Muscle layer of colon (tissue), 2 donors: ENCODE measurements around the gene TRAPPC14.
"Not testable (repeated sequence)": the region's sequence is repeated elsewhere in the genome, so short reads cannot be mapped to it uniquely, and the experiment has no call there.

ENCODE experiments used
- H3K27ac ChIP-seq: one replicate; pipeline ENCODE4 v1.7.0; 2013; ENCODE audit warnings: low read depth, mild to moderate bottlenecking, low read length, moderate library complexity
- H3K27me3 ChIP-seq, 2 donors: one replicate each; pipeline ENCODE4 v1.7.0; 2013; ENCODE audit warnings: low read length in 2 of 2, mild to moderate bottlenecking in 2 of 2; ENCODE audit not compliant: insufficient read depth in 2 of 2, control insufficient read depth in 1 of 2
- H3K36me3 ChIP-seq: one replicate; pipeline ENCODE4 v1.7.0; 2013; ENCODE audit warnings: mild to moderate bottlenecking, low read length; ENCODE audit not compliant: insufficient read depth
- H3K4me1 ChIP-seq: one replicate; pipeline ENCODE4 v1.7.0; 2013; ENCODE audit warnings: mild to moderate bottlenecking, low read length; ENCODE audit not compliant: insufficient read depth
- H3K4me3 ChIP-seq, 2 donors: one replicate each; pipeline ENCODE4 v1.7.0; 2013; ENCODE audit warnings: low read length in 2 of 2, low read depth in 1 of 2, mild to moderate bottlenecking in 1 of 2, moderate library complexity in 1 of 2
- H3K9ac ChIP-seq: one replicate; pipeline ENCODE4 v1.7.0; 2013; ENCODE audit warnings: low read length
- H3K9me3 ChIP-seq: one replicate; pipeline ENCODE4 v1.7.0; 2013; ENCODE audit warnings: mild to moderate bottlenecking, low read length
- donor health status: abdominal sarcoma.
- donor health status: Adenocarcinoma of cecum.

TRAPPC14 gene, protein sequence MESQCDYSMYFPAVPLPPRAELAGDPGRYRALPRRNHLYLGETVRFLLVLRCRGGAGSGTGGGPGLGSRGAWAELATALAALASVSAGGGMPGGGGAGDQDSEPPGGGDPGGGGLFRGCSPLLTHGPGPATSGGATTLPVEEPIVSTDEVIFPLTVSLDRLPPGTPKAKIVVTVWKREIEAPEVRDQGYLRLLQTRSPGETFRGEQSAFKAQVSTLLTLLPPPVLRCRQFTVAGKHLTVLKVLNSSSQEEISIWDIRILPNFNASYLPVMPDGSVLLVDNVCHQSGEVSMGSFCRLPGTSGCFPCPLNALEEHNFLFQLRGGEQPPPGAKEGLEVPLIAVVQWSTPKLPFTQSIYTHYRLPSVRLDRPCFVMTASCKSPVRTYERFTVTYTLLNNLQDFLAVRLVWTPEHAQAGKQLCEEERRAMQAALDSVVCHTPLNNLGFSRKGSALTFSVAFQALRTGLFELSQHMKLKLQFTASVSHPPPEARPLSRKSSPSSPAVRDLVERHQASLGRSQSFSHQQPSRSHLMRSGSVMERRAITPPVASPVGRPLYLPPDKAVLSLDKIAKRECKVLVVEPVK

DNA sequence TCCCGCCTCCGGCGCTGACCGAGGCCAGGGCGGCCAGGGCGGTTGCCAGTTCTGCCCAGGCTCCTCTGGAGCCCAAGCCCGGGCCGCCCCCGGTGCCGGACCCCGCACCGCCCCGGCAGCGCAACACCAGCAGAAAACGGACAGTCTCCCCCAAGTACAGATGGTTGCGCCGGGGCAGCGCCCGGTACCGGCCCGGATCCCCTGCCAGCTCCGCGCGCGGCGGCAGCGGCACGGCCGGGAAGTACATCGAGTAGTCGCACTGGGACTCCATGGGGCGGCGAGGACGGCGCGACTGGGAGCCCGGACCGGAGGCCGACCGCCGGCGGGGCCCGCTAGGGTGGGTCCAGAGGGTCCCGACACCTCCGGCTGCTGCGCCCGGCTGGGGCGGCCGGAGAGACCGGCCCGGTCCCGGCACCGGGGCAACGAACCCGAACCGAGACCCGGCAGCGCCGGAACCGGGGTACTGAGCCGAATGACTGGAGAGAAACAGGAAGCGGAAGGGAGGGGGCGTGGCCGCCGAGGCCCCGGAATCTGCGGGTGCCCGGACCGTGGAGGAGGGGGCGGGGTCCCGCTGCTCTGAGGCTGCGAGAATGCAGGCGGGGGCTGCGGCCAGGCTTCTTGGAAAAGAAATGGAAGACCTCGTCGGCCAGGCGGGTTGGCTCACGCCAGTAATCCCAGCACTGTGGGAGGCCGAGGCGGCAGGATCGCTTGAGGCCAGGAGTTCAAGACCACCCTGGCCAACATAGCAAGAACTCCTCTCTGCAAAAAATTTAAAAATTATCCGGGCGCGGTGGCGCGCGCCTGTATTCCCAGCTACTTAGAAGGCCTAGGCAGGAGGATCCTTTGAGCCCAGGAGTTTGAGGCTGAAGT lies at the start of gene TRAPPC14:
TSS of gene TRAPPC14 (minus strand) at position 495 of the 870 bp plus-strand sequence. CDS start at position 271, 224 bp downstream.
- peaks cover 24% of the 10 kb centered on the region for H3K36me3 ChIP-seq
- H3K27me3 ChIP-seq: no peaks in the 10 kb centered on the region
- H3K9me3 ChIP-seq: no peaks in the 10 kb centered on the region
- peak within 1 kb of the TSS; percentile 56 for H3K9ac ChIP-seq
- H3K27ac ChIP-seq: peak within 1 kb of the TSS; percentile 82
- peaks cover 11% of the 10 kb centered on the region for H3K4me1 ChIP-seq
- H3K4me3 ChIP-seq: peak within 1 kb of the TSS; percentile 71 to 91

DNA sequence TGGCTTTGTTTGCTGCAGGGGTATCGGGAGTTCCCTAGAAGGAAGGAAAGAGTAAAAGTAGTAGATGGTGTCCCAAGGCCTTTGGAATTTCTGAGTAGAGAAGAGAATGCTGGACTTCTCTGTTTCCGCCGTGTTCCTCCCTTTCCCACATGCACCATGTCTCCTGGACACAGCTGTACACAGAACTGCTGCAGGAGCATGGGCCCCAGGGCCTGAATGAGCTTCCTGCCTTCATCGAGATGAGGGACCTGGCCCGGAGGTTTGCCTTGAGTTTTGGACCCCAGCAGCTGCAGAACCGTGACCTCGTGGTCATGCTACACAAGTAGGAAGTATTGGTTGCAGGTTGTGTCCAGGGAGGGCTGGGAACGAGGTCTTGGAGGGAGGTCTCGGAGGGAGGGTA lies 45.9 kb upstream of the TRAPPC14 start:
- Histone ChIP-seq H3K4me3 (no peak overlapping the region), H3K9me3 (no peaks in the 10 kb centered on the region), H3K4me1 (no peaks in the 10 kb centered on the region), H3K36me3 (no peaks in the 10 kb centered on the region), H3K9ac (no peak overlapping the region), H3K27ac (no peak overlapping the region), H3K27me3 (no peaks in the 10 kb centered on the region)

DNA sequence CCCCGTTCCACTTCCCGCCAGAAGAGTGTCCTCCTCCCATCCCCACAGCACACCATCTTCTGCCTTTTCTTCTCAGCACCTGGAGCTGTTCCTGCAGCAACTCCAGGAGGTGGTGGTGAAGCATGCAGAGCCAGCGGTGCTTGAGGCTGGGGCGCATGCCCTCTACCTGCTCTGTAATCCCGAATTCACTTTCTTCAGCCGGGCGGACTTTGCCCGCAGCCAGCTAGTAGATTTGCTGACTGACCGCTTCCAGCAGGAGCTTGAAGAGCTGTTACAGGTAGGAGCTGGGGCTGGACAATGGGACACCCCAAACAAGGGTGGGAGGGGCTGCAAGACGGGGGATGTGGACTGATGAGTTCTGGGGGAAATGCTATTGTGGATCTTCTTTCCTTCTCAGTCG lies 42.2 kb upstream of the TRAPPC14 start:
- H3K27me3 ChIP-seq: no peaks in the 10 kb centered on the region
- no peaks in the 10 kb centered on the region for H3K9me3 ChIP-seq
- no peak overlapping the region for H3K4me3 ChIP-seq
- H3K36me3 ChIP-seq: no peaks in the 10 kb centered on the region
- H3K9ac ChIP-seq: no peak overlapping the region
- no peaks in the 10 kb centered on the region for H3K4me1 ChIP-seq
- H3K27ac ChIP-seq: no peak overlapping the region

DNA sequence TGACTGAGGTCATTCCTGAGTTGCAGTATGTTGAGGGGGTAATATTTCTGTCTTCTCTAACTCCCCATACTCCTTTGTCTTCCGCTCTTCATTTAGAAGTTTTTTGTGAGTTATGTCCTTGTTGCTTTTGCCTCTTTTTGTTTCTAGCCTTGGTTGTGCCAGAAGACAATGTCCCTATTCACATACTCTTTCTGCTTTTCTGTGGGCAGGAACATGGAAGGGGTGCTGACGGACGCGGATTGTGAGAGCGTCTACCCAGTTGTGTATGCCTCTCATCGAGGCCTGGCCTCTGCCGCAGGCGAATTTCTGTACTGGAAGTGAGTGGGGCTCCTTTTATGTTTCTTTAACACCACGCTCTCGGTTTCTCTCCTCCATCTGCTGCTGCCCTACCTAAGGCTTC lies 39.7 kb upstream of the TRAPPC14 start:
- no peaks in the 10 kb centered on the region for H3K4me1 ChIP-seq
- H3K27ac ChIP-seq: no peak overlapping the region
- no peaks in the 10 kb centered on the region for H3K27me3 ChIP-seq
- no peaks in the 10 kb centered on the region for H3K9me3 ChIP-seq
- no peak overlapping the region for H3K4me3 ChIP-seq
- H3K9ac ChIP-seq: no peak overlapping the region
- H3K36me3 ChIP-seq: no peaks in the 10 kb centered on the region

DNA sequence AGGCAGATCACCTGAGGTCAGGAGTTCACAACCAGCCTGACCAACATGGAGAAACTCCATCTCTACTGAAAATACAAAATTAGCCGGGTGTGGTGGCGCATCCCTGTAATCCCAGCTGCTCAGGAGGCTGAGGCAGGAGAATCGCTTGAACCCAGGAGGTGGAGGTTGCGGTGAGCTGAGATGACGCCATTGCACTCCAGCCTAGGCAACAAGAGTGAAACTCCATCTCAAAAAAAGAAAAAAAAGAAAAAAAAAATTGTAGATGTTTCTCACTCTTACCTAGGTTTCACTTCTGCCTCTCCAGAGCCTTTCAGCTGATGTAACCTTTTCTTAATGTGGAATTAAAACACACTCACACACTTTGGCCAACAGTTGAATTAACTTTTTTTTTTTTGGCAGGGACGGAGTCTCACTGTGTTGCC lies 37.4 kb upstream of the TRAPPC14 start:
- H3K9ac ChIP-seq, H3K4me3 ChIP-seq, H3K4me1 ChIP-seq, H3K27me3 ChIP-seq, H3K27ac ChIP-seq, H3K9me3 ChIP-seq, H3K36me3 ChIP-seq: not testable (repeated sequence)

DNA sequence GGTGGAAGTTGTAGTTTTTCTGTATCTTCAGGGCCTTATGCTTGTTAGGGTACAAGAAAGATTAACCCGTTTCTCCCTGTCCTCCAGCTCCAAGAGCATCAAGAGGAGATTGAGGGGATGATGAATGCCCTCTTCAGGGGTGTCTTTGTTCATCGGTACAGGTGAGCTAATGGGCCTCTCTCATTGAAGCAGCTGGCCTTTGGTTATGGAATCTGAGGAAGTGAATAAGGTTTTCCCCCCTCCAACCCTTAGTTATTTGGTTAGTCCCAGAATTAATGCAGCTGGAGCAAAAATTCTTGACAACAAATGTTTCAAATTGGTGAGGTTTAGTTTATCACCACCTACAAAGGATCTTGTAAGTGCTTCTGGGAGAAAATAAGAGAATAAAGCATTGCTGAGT lies 36.7 kb upstream of the TRAPPC14 start:
- Histone ChIP-seq H3K27me3 (no peaks in the 10 kb centered on the region), H3K4me3 (no peak overlapping the region), H3K9me3 (no peaks in the 10 kb centered on the region), H3K4me1 (no peaks in the 10 kb centered on the region), H3K36me3 (no peaks in the 10 kb centered on the region), H3K9ac (no peak overlapping the region), H3K27ac (no peak overlapping the region)

DNA sequence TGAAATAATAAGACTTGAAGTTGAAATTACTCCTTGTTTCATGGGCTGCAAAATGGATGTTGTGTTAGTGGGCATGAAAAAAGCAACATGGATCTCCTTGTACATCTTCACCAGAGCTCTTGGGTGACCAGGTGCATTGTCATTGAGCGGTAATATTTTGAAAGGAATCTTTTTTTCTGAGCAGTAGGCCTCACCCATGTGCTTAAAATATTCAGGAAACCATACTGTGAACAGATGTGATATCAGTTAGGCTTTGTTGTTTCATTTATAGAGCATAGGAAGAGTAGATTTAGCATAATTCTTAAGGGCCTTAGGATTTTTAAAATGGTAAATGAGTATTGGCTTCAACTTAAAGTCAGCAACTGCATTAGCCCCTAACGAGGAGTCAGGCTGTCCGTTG lies 34.4 kb upstream of the TRAPPC14 start:
- no peaks in the 10 kb centered on the region for H3K27me3 ChIP-seq
- H3K9me3 ChIP-seq: no peaks in the 10 kb centered on the region
- H3K4me1 ChIP-seq: no peaks in the 10 kb centered on the region
- no peaks in the 10 kb centered on the region for H3K36me3 ChIP-seq
- H3K27ac ChIP-seq: no peak overlapping the region
- no peak overlapping the region for H3K4me3 ChIP-seq
- no peak overlapping the region for H3K9ac ChIP-seq

DNA sequence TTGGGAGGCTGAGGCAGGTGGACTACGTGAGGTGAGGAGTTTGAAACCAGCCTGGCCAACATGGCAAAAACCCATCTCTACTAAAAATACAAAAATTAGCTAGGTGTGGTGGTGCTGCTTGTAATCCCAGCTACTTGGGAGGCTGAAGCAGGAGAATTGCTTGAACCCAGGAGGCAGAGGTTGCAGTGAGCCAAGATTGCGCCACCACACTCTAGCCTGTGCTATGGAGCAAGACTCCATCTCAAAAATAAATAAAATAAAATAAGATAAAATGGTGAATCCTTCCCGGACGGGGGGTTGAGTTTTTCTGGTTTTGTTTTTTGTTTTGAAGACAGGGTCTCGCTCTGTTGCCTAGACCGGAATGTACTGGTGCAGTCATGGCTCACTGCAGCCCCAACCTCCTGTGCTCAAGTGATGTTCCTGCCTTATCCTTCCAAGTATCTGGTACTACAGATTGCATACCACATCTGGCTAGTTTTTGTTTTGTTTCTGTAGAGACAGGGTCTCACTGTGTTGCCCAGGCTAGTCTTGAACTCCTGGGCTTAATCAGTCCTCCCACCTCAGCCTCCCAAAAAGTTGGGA lies 33.8 kb upstream of the TRAPPC14 start:
- H3K36me3 ChIP-seq, H3K9me3 ChIP-seq, H3K4me1 ChIP-seq, H3K4me3 ChIP-seq, H3K9ac ChIP-seq, H3K27me3 ChIP-seq, H3K27ac ChIP-seq: not testable (repeated sequence)

DNA sequence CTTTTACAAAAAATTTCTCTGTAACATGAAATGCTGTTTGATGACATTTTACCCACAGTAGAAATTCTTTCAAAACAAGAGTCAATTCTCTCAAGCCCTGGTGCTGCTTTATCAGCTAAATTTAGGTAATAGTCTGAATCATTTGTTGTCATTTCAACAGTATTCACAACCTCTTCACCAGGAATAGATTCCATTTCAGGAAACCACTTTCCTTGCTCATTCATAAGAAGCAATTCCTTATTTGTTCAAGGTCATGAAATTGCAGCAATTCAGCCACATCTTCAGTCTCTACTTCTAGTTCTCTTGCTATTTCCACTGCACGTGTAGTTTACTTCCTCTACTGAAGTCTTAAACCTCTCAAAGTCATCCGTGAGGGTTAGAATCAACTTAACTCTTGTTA lies 33.3 kb upstream of the TRAPPC14 start:
- no peak overlapping the region for H3K4me3 ChIP-seq

DNA sequence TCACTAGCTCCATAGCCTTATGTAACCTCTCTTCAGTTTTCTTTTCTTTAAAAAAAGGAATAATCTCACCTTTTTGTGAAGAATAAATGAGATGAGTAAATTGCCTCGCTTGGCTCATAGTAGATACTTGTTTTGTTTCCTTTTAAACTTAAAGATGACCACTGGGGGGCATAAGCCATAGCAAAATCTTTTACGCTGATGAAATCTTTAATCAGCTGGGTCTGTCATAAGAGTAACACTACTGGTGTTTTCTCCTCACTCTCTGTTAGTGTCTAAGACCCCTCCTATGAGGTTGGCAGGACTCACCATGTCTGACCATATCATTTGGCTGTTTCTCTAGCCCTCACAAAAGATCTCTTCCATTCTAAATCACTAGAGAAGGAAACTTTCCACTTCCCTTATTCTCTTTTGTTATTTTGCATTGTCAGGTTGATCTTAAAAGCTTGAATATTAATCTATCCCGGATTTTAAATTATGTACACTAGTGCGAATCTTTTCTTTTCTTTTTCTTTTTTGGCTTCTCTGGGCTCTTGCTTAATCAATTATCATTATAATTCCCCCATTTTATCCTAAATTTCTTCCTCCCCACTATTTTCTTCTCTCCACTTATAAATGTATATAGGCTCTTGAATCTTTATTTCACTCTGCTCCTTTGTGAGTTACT lies 31.7 kb upstream of the TRAPPC14 start:
- Histone ChIP-seq H3K36me3 (no peaks in the 10 kb centered on the region), H3K4me3 (no peak overlapping the region), H3K9me3 (no peaks in the 10 kb centered on the region), H3K9ac (no peak overlapping the region), H3K27ac (no peak overlapping the region), H3K4me1 (no peaks in the 10 kb centered on the region), H3K27me3 (no peaks in the 10 kb centered on the region)

More for the DNA sequence above, 33.3 kb upstream of the TRAPPC14 start:
- Histone ChIP-seq H3K27me3 (no peaks in the 10 kb centered on the region), H3K9me3 (no peaks in the 10 kb centered on the region), H3K4me1 (no peaks in the 10 kb centered on the region), H3K36me3 (no peaks in the 10 kb centered on the region), H3K27ac (no peak overlapping the region), H3K9ac (no peak overlapping the region)

DNA sequence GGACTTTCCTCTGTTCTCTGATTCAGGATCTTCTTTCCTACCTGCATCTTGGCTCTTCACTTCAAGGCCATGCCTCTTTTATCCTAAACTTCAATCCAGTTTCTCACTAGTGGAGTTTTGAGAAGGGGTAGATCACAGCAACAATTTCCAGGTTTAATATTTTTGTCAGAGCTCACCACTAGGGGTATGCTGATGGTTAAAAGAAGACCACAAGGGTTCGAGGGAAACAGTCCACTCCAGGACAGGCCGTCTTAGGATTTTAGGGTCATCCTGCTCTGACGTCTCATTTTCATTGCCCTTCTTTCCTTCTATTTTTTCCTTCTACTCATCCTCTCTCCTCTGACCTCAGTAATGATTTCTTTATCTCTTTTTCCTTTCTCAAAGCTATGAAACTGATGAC lies 30.5 kb upstream of the TRAPPC14 start:
- Histone ChIP-seq H3K4me1 (no peaks in the 10 kb centered on the region), H3K27me3 (no peaks in the 10 kb centered on the region), H3K36me3 (no peaks in the 10 kb centered on the region), H3K4me3 (no peak overlapping the region), H3K27ac (no peak overlapping the region), H3K9me3 (no peaks in the 10 kb centered on the region), H3K9ac (no peak overlapping the region)
